WTC11 (cell line): ENCODE results near the gene LATS1. TPM values are rescaled to one million over a fixed set of nuclear protein-coding genes. Genes with fewer than 3 reads are reported as not detected.

ENCODE experiments used
- CREB1 ChIP-seq: sonication (generic); formaldehyde crosslinking; IDR thresholded peaks from 2 replicates; pipeline ENCODE4 v1.8.0; 2023; ENCODE audit warnings: mild to moderate bottlenecking, missing genetic modification reagents
- EMX1 ChIP-seq: fragments of 250-450 bp; sonication (Bioruptor Pico); IDR thresholded peaks from 2 replicates; pipeline ENCODE4 v1.8.0; 2021; ENCODE audit warnings: mild to moderate bottlenecking
- ETV6 ChIP-seq: sonication (generic); formaldehyde crosslinking; IDR thresholded peaks from 2 replicates; pipeline ENCODE4 v1.8.1; 2022; ENCODE audit warnings: mild to moderate bottlenecking, missing genetic modification reagents
- GABPB1 ChIP-seq: sonication (generic); formaldehyde crosslinking; IDR thresholded peaks from 2 replicates; pipeline ENCODE4 v1.8.1; 2023; ENCODE audit warnings: mild to moderate bottlenecking, missing genetic modification reagents
- KAT7 ChIP-seq: sonication (generic); formaldehyde crosslinking; IDR thresholded peaks from 2 replicates; pipeline ENCODE4 v1.8.1; 2023; ENCODE audit warnings: missing genetic modification reagents, mild to moderate bottlenecking, borderline replicate concordance
- MXD4 ChIP-seq: fragments of 250-450 bp; sonication (Bioruptor Pico); IDR thresholded peaks from 2 replicates; pipeline ENCODE4 v1.8.0; 2021; ENCODE audit warnings: mild to moderate bottlenecking, moderate library complexity, borderline replicate concordance
- MYBL2 ChIP-seq: sonication (generic); formaldehyde crosslinking; IDR thresholded peaks from 2 replicates; pipeline ENCODE4 v1.8.1; 2023; ENCODE audit warnings: mild to moderate bottlenecking, moderate library complexity, missing genetic modification reagents
- NR2C2 ChIP-seq: sonication (generic); formaldehyde crosslinking; IDR thresholded peaks from 2 replicates; pipeline ENCODE4 v1.8.0; 2022; ENCODE audit warnings: mild to moderate bottlenecking, missing genetic modification reagents
- PRRX2 ChIP-seq: fragments of 250-450 bp; sonication (Bioruptor Pico); IDR thresholded peaks from 2 replicates; pipeline ENCODE4 v1.8.0; 2021; ENCODE audit warnings: mild to moderate bottlenecking
- RELA ChIP-seq: sonication (generic); formaldehyde crosslinking; IDR thresholded peaks from 2 replicates; pipeline ENCODE4 v1.8.1; 2022; ENCODE audit warnings: missing genetic modification reagents, mild to moderate bottlenecking, borderline replicate concordance
- SP1 ChIP-seq: sonication (generic); formaldehyde crosslinking; conservative IDR thresholded peaks from 2 replicates; pipeline ENCODE4 v1.8.1; 2022; ENCODE audit warnings: missing genetic modification reagents
- TEAD1 ChIP-seq: sonication (generic); formaldehyde crosslinking; IDR thresholded peaks from 2 replicates; pipeline ENCODE4 v1.8.0; 2022; ENCODE audit warnings: mild to moderate bottlenecking, missing genetic modification reagents
- ZNF121 ChIP-seq: sonication (generic); formaldehyde crosslinking; IDR thresholded peaks from 2 replicates; pipeline ENCODE4 v1.8.0; 2023; ENCODE audit warnings: missing genetic modification reagents
- ZNF138 ChIP-seq: sonication (generic); formaldehyde crosslinking; conservative IDR thresholded peaks from 2 replicates; pipeline ENCODE4 v1.8.1; 2022; ENCODE audit warnings: mild to moderate bottlenecking, moderate library complexity, missing genetic modification reagents
- ZNF219 ChIP-seq: sonication (generic); formaldehyde crosslinking; IDR thresholded peaks from 2 replicates; pipeline ENCODE4 v1.8.0; 2023; ENCODE audit warnings: missing genetic modification reagents, mild to moderate bottlenecking, borderline replicate concordance
- ZNF232 ChIP-seq: sonication (generic); formaldehyde crosslinking; IDR thresholded peaks from 2 replicates; pipeline ENCODE4 v1.8.0; 2022; ENCODE audit warnings: mild to moderate bottlenecking, missing genetic modification reagents
- ZNF317 ChIP-seq: sonication (generic); formaldehyde crosslinking; IDR thresholded peaks from 2 replicates; pipeline ENCODE4 v1.8.1; 2023; ENCODE audit warnings: low read depth, mild to moderate bottlenecking, moderate library complexity, missing genetic modification reagents, borderline replicate concordance
- ZNF423 ChIP-seq: fragments of 250-450 bp; sonication (Bioruptor Pico); IDR thresholded peaks from 2 replicates; pipeline ENCODE4 v2.1.2; 2022; ENCODE audit warnings: mild to moderate bottlenecking, moderate library complexity
- total RNA-seq: library from RNA; stranded (reverse); gene quantifications from 3 replicates; pipeline ENCODE4 v1.2.3, GENCODE V29; 2021
- TF ChIP-seq, protein P1 (sequence below): sonication (generic); formaldehyde crosslinking; IDR thresholded peaks from 2 replicates; pipeline ENCODE4 v1.8.0; 2022; ENCODE audit warnings: mild to moderate bottlenecking, missing genetic modification reagents
- TF ChIP-seq, protein P2 (sequence below): sonication (generic); formaldehyde crosslinking; IDR thresholded peaks from 2 replicates; pipeline ENCODE4 v1.8.0; 2022; ENCODE audit warnings: missing genetic modification reagents
- TF ChIP-seq, protein P3 (sequence below): sonication (generic); formaldehyde crosslinking; IDR thresholded peaks from 2 replicates; pipeline ENCODE4 v1.8.0; 2022; ENCODE audit warnings: mild to moderate bottlenecking, missing genetic modification reagents
- TF ChIP-seq, protein P4 (sequence below): sonication (generic); formaldehyde crosslinking; IDR thresholded peaks from 2 replicates; pipeline ENCODE4 v1.8.1; 2023; ENCODE audit warnings: mild to moderate bottlenecking, missing genetic modification reagents
- TF ChIP-seq, protein P5 (sequence below): sonication (generic); formaldehyde crosslinking; IDR thresholded peaks from 2 replicates; pipeline ENCODE4 v1.8.1; 2023; ENCODE audit warnings: mild to moderate bottlenecking, missing genetic modification reagents, moderate library complexity
- TF ChIP-seq, protein P6 (sequence below): sonication (generic); formaldehyde crosslinking; IDR thresholded peaks from 2 replicates; pipeline ENCODE4 v1.8.1; 2022; ENCODE audit warnings: low read depth, mild to moderate bottlenecking, moderate library complexity, missing genetic modification reagents, borderline replicate concordance
- TF ChIP-seq, protein P7 (sequence below): fragments of 250-450 bp; sonication (Bioruptor Pico); IDR thresholded peaks from 2 replicates; pipeline ENCODE4 v2.1.2; 2022; ENCODE audit warnings: mild to moderate bottlenecking, moderate library complexity

Gene LATS1
- total RNA-seq, 1 experiment from 2014 or later: 24.2 TPM

DNA sequence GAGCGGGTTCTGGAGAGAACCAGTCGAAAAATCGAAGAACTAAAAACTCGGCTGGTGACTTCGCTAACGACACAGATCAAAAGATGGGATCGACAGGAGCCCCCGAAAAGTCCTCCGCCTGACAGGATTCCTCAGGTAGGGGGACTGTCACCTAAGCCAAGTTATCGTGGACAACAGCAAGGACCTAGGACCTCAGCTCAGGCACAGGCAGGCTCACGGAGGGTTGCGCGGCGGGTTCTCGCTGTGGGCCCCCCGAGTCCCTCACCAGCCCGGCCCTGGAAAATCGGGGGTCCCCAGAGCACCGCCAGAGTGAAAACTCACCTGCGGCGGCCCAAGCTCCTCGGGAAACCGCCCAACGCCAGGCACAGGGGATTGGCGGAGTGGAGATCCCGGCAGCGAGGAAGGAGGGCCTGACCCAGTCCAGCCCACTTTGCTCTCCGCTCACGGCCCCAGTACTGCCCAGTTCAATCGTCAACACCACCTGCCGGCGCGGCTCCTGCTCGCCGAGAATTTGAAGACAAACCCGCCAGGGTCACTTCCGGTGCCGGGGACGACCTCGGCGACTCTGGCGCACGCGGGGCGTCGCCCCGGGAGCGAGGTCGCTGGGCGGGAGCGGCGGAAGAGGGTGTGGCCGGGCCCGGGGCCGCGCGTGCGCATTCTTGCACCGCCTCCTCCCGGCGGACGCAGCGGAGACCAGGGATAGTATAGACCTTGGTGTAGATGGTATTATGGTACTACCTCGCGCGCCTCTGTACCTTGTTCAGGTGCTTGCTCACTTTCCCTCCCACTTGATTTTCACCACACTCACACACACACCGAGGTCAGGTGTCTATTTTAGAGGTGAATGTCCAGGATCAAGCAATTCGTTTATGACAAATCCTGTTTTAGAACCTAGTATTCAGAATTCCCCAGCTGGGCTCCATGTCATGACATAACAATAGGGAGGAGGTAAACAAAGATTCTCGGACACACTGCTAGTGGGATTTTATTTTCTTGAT lies 69.5 kb downstream of the LATS1 start, which contains the start of gene KATNA1 (continued):
- TF ChIP-seq, protein P1, sequence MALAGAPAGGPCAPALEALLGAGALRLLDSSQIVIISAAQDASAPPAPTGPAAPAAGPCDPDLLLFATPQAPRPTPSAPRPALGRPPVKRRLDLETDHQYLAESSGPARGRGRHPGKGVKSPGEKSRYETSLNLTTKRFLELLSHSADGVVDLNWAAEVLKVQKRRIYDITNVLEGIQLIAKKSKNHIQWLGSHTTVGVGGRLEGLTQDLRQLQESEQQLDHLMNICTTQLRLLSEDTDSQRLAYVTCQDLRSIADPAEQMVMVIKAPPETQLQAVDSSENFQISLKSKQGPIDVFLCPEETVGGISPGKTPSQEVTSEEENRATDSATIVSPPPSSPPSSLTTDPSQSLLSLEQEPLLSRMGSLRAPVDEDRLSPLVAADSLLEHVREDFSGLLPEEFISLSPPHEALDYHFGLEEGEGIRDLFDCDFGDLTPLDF (CRISPR knock-in tag): peak; percentile 93
- TF ChIP-seq, protein P2, sequence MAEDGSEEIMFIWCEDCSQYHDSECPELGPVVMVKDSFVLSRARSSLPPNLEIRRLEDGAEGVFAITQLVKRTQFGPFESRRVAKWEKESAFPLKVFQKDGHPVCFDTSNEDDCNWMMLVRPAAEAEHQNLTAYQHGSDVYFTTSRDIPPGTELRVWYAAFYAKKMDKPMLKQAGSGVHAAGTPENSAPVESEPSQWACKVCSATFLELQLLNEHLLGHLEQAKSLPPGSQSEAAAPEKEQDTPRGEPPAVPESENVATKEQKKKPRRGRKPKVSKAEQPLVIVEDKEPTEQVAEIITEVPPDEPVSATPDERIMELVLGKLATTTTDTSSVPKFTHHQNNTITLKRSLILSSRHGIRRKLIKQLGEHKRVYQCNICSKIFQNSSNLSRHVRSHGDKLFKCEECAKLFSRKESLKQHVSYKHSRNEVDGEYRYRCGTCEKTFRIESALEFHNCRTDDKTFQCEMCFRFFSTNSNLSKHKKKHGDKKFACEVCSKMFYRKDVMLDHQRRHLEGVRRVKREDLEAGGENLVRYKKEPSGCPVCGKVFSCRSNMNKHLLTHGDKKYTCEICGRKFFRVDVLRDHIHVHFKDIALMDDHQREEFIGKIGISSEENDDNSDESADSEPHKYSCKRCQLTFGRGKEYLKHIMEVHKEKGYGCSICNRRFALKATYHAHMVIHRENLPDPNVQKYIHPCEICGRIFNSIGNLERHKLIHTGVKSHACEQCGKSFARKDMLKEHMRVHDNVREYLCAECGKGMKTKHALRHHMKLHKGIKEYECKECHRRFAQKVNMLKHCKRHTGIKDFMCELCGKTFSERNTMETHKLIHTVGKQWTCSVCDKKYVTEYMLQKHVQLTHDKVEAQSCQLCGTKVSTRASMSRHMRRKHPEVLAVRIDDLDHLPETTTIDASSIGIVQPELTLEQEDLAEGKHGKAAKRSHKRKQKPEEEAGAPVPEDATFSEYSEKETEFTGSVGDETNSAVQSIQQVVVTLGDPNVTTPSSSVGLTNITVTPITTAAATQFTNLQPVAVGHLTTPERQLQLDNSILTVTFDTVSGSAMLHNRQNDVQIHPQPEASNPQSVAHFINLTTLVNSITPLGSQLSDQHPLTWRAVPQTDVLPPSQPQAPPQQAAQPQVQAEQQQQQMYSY (CRISPR knock-in tag): peak; percentile 38; the same call in 1 of the 2 replicates
- TF ChIP-seq ZNF138 (CRISPR knock-in tag) (no peak), EMX1 (no peak), GABPB1 (peak; percentile 96), SP1 (CRISPR knock-in tag) (peak; percentile 90; the same call in 1 of the 2 replicates), RELA (CRISPR knock-in tag) (peak; percentile 82; the same call in 1 of the 2 replicates), KAT7 (peak; percentile 77), ZNF317 (CRISPR knock-in tag) (peak; percentile 69; the same call in 1 of the 2 replicates), ZNF232 (CRISPR knock-in tag) (peak; percentile 98), MXD4 (CRISPR knock-in tag) (no peak), CREB1 (CRISPR knock-in tag) (peak; percentile 92), NR2C2 (CRISPR knock-in tag) (peak; percentile 73; the same call in 1 of the 2 replicates), TEAD1 (CRISPR knock-in tag) (peak; percentile 96), ETV6 (CRISPR knock-in tag) (peak; percentile 97; the same call in 1 of the 2 replicates), ZNF121 (CRISPR knock-in tag) (no peak), PRRX2 (CRISPR knock-in tag) (no peak), ZNF219 (CRISPR knock-in tag) (0 out of 2 replicates have a peak, but pooled peaks have one; percentile 62), ZNF423 (CRISPR knock-in tag) (no peak), MYBL2 (CRISPR knock-in tag) (peak; percentile 90)
- TF ChIP-seq, protein P3, sequence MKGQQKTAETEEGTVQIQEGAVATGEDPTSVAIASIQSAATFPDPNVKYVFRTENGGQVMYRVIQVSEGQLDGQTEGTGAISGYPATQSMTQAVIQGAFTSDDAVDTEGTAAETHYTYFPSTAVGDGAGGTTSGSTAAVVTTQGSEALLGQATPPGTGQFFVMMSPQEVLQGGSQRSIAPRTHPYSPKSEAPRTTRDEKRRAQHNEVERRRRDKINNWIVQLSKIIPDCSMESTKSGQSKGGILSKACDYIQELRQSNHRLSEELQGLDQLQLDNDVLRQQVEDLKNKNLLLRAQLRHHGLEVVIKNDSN (CRISPR knock-in tag): peak; percentile 78
- TF ChIP-seq, protein P4, sequence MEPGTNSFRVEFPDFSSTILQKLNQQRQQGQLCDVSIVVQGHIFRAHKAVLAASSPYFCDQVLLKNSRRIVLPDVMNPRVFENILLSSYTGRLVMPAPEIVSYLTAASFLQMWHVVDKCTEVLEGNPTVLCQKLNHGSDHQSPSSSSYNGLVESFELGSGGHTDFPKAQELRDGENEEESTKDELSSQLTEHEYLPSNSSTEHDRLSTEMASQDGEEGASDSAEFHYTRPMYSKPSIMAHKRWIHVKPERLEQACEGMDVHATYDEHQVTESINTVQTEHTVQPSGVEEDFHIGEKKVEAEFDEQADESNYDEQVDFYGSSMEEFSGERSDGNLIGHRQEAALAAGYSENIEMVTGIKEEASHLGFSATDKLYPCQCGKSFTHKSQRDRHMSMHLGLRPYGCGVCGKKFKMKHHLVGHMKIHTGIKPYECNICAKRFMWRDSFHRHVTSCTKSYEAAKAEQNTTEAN (CRISPR knock-in tag): peak; percentile 88; the same call in 1 of the 2 replicates
- TF ChIP-seq, protein P5, sequence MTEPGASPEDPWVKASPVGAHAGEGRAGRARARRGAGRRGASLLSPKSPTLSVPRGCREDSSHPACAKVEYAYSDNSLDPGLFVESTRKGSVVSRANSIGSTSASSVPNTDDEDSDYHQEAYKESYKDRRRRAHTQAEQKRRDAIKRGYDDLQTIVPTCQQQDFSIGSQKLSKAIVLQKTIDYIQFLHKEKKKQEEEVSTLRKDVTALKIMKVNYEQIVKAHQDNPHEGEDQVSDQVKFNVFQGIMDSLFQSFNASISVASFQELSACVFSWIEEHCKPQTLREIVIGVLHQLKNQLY (CRISPR knock-in tag): no peak
- TF ChIP-seq, protein P6, sequence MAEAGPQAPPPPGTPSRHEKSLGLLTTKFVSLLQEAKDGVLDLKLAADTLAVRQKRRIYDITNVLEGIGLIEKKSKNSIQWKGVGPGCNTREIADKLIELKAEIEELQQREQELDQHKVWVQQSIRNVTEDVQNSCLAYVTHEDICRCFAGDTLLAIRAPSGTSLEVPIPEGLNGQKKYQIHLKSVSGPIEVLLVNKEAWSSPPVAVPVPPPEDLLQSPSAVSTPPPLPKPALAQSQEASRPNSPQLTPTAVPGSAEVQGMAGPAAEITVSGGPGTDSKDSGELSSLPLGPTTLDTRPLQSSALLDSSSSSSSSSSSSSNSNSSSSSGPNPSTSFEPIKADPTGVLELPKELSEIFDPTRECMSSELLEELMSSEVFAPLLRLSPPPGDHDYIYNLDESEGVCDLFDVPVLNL (CRISPR knock-in tag): no peak; the same call in 1 of the 2 replicates
- TF ChIP-seq, protein P7, sequence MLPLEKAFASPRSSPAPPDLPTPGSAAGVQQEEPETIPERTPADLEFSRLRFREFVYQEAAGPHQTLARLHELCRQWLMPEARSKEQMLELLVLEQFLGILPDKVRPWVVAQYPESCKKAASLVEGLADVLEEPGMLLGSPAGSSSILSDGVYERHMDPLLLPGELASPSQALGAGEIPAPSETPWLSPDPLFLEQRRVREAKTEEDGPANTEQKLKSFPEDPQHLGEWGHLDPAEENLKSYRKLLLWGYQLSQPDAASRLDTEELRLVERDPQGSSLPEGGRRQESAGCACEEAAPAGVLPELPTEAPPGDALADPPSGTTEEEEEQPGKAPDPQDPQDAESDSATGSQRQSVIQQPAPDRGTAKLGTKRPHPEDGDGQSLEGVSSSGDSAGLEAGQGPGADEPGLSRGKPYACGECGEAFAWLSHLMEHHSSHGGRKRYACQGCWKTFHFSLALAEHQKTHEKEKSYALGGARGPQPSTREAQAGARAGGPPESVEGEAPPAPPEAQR (CRISPR knock-in tag): no peak
